Measurements from ENCODE around the gene RBM4. TPM values are rescaled to one million over a fixed set of nuclear protein-coding genes. Genes with fewer than 3 reads are reported as not detected.
A peak's percentile ranks its signal among the peaks of the same experiment; 100 is the strongest.
"Not testable (repeated sequence)": the region's sequence is repeated elsewhere in the genome, so short reads cannot be mapped to it uniquely, and the experiment has no call there.

The RBM4 gene
- 125 and 157 TPM in 2 replicates for total RNA-seq

GRCh38 chr11:66638177-66639065 lies at the start of gene RBM4:
Gene RBM4, plus strand, starts transcription at chr11:66638703. Its CDS starts 1,009 bp downstream, at chr11:66639712.
- peak; percentile 100 for DNase-seq

GRCh38 chr11:66589315-66589714 lies 49.2 kb upstream of the RBM4 start:
- DNase-seq: not testable (repeated sequence)

- no peak for DNase-seq
These were observed 48.4 kb upstream of the RBM4 start for GRCh38 chr11:66589996-66590675.

GRCh38 chr11:66591175-66591574 lies 47.3 kb upstream of the RBM4 start:
- no peak for DNase-seq

- DNase-seq: peak; percentile 97
These were observed 45.8 kb upstream of the RBM4 start, which contains the start of the genes CCDC87 and CCS for GRCh38 chr11:66592457-66593302. Gene CCDC87, minus strand, starts transcription at chr11:66593063. Its CDS starts 48 bp downstream, at chr11:66593015. Gene CCS, plus strand, starts transcription at chr11:66593185. Its CDS starts 77 bp downstream, at chr11:66593262.

- DNase-seq: no peak
These were observed 45.2 kb upstream of the RBM4 start for GRCh38 chr11:66593303-66593635.

- no peak for DNase-seq
These were observed 44.9 kb upstream of the RBM4 start for GRCh38 chr11:66593650-66594049.

GRCh38 chr11:66595245-66595904 lies 43.1 kb upstream of the RBM4 start:
- DNase-seq: no peak

GRCh38 chr11:66598993-66599392 lies 39.5 kb upstream of the RBM4 start:
- DNase-seq: no peak

- DNase-seq: no peak
These were observed 38.3 kb upstream of the RBM4 start for GRCh38 chr11:66600219-66600618.

- no peak for DNase-seq
These were observed 37.8 kb upstream of the RBM4 start for GRCh38 chr11:66600631-66601233.

GRCh38 chr11:66603072-66603471 lies 35.4 kb upstream of the RBM4 start:
- DNase-seq: no peak

GRCh38 chr11:66604155-66604554 lies 34.3 kb upstream of the RBM4 start:
- no peak for DNase-seq

- DNase-seq: not testable (repeated sequence)
These were observed 31.9 kb upstream of the RBM4 start for GRCh38 chr11:66606608-66607007.

GRCh38 chr11:66607126-66607834 lies 31.2 kb upstream of the RBM4 start:
- no peak for DNase-seq

- no peak for DNase-seq
These were observed 28.5 kb upstream of the RBM4 start for GRCh38 chr11:66609721-66610617.

- DNase-seq: no peak
These were observed 26.0 kb upstream of the RBM4 start for GRCh38 chr11:66612458-66612857.

- no peak for DNase-seq
These were observed 24.4 kb upstream of the RBM4 start for GRCh38 chr11:66614073-66614472.

GRCh38 chr11:66616379-66617154 lies 21.9 kb upstream of the RBM4 start, which contains the start of gene RBM14:
Gene RBM14, plus strand, starts transcription at chr11:66616630. Its CDS starts 91 bp downstream, at chr11:66616721.
- DNase-seq: peak; percentile 100

All from dermis blood vessel endothelial cell (primary cell).